Chondrocyte (in vitro differentiated cells): ENCODE measurements around the gene SLC39A3. TPM values are rescaled to one million over a fixed set of nuclear protein-coding genes. Genes with fewer than 3 reads are reported as not detected.

Source experiments
- DNase-seq: peaks from one replicate; pipeline ENCODE4 v3.0.0; 2021; ENCODE audit warnings: mixed read lengths, low spot score
- H3K27ac Mint-ChIP-seq: one replicate; pipeline ENCODE4 v1.8.0; 2021; ENCODE audit warnings: mild to moderate bottlenecking, moderate library complexity, mixed read lengths; ENCODE audit not compliant: unreplicated experiment
- H3K27me3 Mint-ChIP-seq: 2 replicates; pipeline ENCODE4 v1.8.0; 2021; ENCODE audit warnings: low read depth, mixed read lengths
- H3K36me3 Mint-ChIP-seq: 2 replicates; pipeline ENCODE4 v1.8.0; 2021; ENCODE audit warnings: low read depth, mixed read lengths
- H3K4me1 Mint-ChIP-seq: 2 replicates; pipeline ENCODE4 v1.8.0; 2021; ENCODE audit warnings: low read depth, mild to moderate bottlenecking, mixed read lengths
- H3K4me3 Mint-ChIP-seq: one replicate; pipeline ENCODE4 v1.8.0; 2021; ENCODE audit warnings: mild to moderate bottlenecking, moderate library complexity, mixed read lengths; ENCODE audit not compliant: unreplicated experiment
- H3K9me3 Mint-ChIP-seq: 2 replicates; pipeline ENCODE4 v1.8.0; 2021; ENCODE audit warnings: low read depth, mixed read lengths
- CTCF ChIP-seq: fragments of 200-600 bp; sonication (generic); IDR thresholded peaks from 2 replicates; pipeline ENCODE4 v1.5.0; 2021; ENCODE audit warnings: antibody characterized with exemption, mild to moderate bottlenecking, moderate library complexity
- total RNA-seq: library from RNA; stranded (reverse); gene quantifications from 3 replicates; pipeline ENCODE4 v1.2.1, GENCODE V29; 2021

The SLC39A3 gene
- total RNA-seq, 1 donor from 2014 or later, result 32.7 TPM

- no peak for DNase-seq
Observed at GRCh38 chr19:2777952-2778683, 38.3 kb upstream of the SLC39A3 start.

GRCh38 chr19:2775556-2776430 is 36.0 kb upstream of the SLC39A3 start:
- Mint-ChIP-seq H3K27me3 (no peaks in the 10 kb centered on the region), H3K4me1 (peaks cover 17% of the 10 kb centered on the region), H3K27ac (peak overlapping the region; percentile 52), H3K4me3 (no peak overlapping the region), H3K9me3 (no peaks in the 10 kb centered on the region), H3K36me3 (peaks cover 1% of the 10 kb centered on the region)
- no peak for DNase-seq
- no peak for TF ChIP-seq CTCF

More at GRCh38 chr19:2777952-2778683, 38.3 kb upstream of the SLC39A3 start:
- Mint-ChIP-seq H3K4me1 (peaks cover 32% of the 10 kb centered on the region), H3K4me3 (no peak overlapping the region), H3K36me3 (peaks cover 1% of the 10 kb centered on the region), H3K27me3 (no peaks in the 10 kb centered on the region), H3K9me3 (no peaks in the 10 kb centered on the region), H3K27ac (no peak overlapping the region)
- no peak for TF ChIP-seq CTCF

- no peak overlapping the region for H3K4me3 Mint-ChIP-seq
- peak overlapping the region; percentile 52 for H3K27ac Mint-ChIP-seq
- H3K4me1 Mint-ChIP-seq, result peaks cover 15% of the 10 kb centered on the region
- peaks cover 1% of the 10 kb centered on the region for H3K36me3 Mint-ChIP-seq
- no peak for DNase-seq
- no peak for TF ChIP-seq CTCF
- H3K9me3 Mint-ChIP-seq, result no peaks in the 10 kb centered on the region
- no peaks in the 10 kb centered on the region for H3K27me3 Mint-ChIP-seq
Observed at GRCh38 chr19:2774953-2775555, 35.2 kb upstream of the SLC39A3 start.

- Mint-ChIP-seq H3K27me3 (no peaks in the 10 kb centered on the region), H3K4me1 (peaks cover 15% of the 10 kb centered on the region), H3K4me3 (no peak overlapping the region), H3K9me3 (no peaks in the 10 kb centered on the region), H3K36me3 (peaks cover 1% of the 10 kb centered on the region), H3K27ac (no peak overlapping the region)
- no peak for DNase-seq
- TF ChIP-seq CTCF, result no peak
Observed at GRCh38 chr19:2774083-2774679, 34.4 kb upstream of the SLC39A3 start.
